ENCODE measurements around the gene RAI1.
"Not testable (repeated sequence)": the region's sequence is repeated elsewhere in the genome, so short reads cannot be mapped to it uniquely, and the experiment has no call there.

RAI1 gene

DNA sequence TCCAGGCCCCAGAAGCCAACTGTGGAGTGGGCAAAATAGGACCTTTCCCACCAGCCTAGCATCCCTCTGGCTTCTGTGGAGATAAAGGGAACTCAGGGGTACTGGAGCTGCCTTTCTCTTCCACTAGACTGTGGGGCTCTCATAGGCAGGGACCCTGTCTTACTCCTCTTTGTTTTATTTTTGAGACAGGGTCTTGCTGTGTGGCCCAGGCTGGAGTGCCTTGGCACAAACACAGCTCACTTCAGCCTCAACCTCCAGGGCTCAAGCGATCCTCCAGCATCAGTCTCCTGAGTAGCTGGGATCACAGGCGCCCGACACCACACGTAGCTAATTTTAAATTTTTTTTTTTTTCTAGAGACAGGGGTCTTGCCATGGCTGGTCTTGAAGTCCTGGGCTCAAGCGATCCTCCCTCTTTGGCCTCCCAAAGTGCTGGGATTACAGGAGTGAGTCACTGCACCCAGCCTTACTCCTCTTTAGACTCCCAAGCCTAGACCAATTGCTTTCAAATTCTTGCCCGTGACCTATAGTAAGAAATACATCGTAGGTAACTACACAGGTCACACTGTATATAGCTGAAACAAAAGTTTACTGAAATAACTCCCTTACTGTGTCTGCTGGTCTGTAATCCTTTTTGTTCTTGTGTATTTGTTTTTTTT is 2.6 kb downstream of the RAI1 start:
- peaks cover 45% of the 10 kb centered on the region for H3K4me1 ChIP-seq
- peak overlapping the region; percentile 91 for H3K27ac ChIP-seq
- peaks cover 22% of the 10 kb centered on the region for H3K79me2 ChIP-seq
- TF ChIP-seq, protein P1, sequence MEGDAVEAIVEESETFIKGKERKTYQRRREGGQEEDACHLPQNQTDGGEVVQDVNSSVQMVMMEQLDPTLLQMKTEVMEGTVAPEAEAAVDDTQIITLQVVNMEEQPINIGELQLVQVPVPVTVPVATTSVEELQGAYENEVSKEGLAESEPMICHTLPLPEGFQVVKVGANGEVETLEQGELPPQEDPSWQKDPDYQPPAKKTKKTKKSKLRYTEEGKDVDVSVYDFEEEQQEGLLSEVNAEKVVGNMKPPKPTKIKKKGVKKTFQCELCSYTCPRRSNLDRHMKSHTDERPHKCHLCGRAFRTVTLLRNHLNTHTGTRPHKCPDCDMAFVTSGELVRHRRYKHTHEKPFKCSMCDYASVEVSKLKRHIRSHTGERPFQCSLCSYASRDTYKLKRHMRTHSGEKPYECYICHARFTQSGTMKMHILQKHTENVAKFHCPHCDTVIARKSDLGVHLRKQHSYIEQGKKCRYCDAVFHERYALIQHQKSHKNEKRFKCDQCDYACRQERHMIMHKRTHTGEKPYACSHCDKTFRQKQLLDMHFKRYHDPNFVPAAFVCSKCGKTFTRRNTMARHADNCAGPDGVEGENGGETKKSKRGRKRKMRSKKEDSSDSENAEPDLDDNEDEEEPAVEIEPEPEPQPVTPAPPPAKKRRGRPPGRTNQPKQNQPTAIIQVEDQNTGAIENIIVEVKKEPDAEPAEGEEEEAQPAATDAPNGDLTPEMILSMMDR (IDR thresholded peaks at IDR 0.05) = no peak
- peak overlapping the region; percentile 96 for H3K4me2 ChIP-seq (ENCODE audit: low read length)
- no peaks in the 10 kb centered on the region for H3K36me3 ChIP-seq (ENCODE audit: control insufficient read depth, insufficient read depth, low read length)
- H3K27me3 ChIP-seq (ENCODE audit: control insufficient read depth, insufficient read depth, low read length) = no peaks in the 10 kb centered on the region
- H2AFZ ChIP-seq = no peak overlapping the region
- H3K9me3 ChIP-seq (ENCODE audit: control insufficient read depth, low read length) = no peaks in the 10 kb centered on the region
- peak overlapping the region; percentile 7 for H3K9ac ChIP-seq
- H3K4me3 ChIP-seq (ENCODE audit: low read depth, low read length) = peak overlapping the region; percentile 79

DNA sequence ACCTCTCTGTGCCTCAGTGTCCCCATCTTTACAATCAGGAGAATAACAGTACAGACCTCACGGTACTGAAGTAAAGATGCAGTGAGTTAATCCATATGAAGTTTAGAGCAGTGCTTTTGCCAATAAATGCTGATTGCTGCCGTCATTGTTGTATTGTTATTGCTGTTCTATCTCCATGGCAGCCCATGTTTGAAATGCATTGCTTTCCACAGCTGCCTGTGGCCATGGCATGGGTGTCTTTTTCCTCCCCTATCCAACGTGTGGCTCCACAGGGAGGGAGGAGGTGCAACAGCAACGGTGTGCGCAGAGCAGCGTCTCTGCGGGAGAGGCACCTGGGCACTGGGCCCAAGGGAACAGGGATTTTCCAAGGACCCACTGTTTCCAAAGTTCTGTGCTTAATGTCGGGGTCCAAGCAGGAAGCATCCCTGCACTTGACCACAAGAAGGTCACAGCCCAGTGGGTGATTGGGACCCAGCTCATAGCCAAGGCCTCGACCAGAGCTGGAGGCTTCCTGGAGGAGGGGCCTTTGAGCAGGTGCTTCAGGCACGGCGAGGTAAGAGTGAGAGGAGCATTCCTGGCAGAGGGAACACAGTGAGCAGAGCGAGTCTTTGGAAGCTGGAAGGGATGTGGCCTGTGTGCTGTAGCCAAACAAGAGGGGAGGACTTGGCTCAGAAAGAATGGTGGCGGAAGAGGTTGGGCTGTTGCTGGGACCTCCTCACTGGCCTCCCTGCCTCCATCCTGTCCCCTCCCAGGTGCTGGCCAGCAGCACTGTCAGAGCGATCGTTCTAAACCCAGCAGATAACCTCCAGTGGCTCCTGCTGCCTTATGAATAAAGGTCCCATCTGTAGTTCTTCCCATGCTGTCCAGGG is 3.9 kb downstream of the RAI1 start:
- TF ChIP-seq, protein P1 (IDR thresholded peaks at IDR 0.05) = no peak
- Histone ChIP-seq H3K27me3 (ENCODE audit: control insufficient read depth, insufficient read depth, low read length) (no peaks in the 10 kb centered on the region), H3K36me3 (ENCODE audit: control insufficient read depth, insufficient read depth, low read length) (no peaks in the 10 kb centered on the region), H3K27ac (peak overlapping the region; percentile 91), H3K4me1 (peaks cover 55% of the 10 kb centered on the region), H2AFZ (no peak overlapping the region), H3K9ac (no peak overlapping the region), H3K9me3 (ENCODE audit: control insufficient read depth, low read length) (no peaks in the 10 kb centered on the region), H3K79me2 (peaks cover 35% of the 10 kb centered on the region), H3K4me3 (ENCODE audit: low read depth, low read length) (no peak overlapping the region), H3K4me2 (ENCODE audit: low read length) (peak overlapping the region; percentile 5)

DNA sequence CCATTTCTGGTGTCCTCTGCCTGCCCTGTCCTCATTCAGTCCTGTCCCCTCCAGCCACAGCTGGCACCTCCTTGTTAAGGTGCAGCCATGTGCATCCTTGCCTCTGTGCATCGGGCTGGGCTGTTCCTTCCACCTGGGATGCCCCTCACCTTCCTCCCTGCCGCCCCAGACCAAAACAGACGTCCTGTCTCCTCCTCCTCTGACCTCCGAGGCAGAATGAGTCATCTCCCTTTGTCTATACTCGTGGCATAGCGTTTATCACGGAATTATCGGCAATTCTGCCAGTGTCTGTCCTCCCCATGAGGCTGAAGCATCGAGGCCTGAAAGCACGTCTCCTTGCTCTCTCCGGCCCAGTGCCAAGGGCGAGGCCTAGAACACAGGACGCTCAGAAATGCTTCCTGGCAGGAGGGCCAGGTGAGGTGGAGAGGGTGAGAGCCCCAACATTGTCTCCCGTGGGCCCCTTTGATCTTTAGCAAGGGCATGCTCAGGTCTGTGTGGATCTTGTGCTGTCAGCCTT is 4.6 kb downstream of the RAI1 start:
- TF ChIP-seq, protein P1 (IDR thresholded peaks at IDR 0.05) = no peak
- no peak overlapping the region for H3K4me2 ChIP-seq (ENCODE audit: low read length)
- H3K79me2 ChIP-seq = peaks cover 41% of the 10 kb centered on the region
- no peaks in the 10 kb centered on the region for H3K27me3 ChIP-seq (ENCODE audit: control insufficient read depth, insufficient read depth, low read length)
- H3K9me3 ChIP-seq (ENCODE audit: control insufficient read depth, low read length) = no peaks in the 10 kb centered on the region
- no peak overlapping the region for H3K9ac ChIP-seq
- no peak overlapping the region for H2AFZ ChIP-seq
- no peak overlapping the region for H3K4me3 ChIP-seq (ENCODE audit: low read depth, low read length)
- no peaks in the 10 kb centered on the region for H3K36me3 ChIP-seq (ENCODE audit: control insufficient read depth, insufficient read depth, low read length)
- H3K4me1 ChIP-seq = peaks cover 62% of the 10 kb centered on the region
- H3K27ac ChIP-seq = peak overlapping the region; percentile 91

DNA sequence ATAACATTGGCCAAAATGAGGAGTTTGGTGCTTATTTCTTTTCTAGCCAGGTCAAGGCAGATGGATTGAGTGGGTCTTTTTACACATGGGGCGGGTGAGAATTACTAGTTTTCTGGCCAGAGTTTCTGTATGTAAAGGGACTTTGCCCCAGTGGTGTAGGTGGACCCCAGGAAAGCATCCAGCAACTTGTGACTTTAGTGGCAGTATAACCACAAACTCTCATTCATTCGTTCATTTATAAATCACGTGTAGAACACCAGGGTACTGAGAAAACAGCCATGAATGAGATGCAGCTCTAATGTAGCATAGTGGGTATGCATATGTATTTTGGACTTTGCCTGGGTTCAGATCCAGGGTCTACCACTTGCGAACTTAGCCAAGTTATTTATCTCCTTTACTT is 8.1 kb downstream of the RAI1 start:
- TF ChIP-seq, protein P1 (IDR thresholded peaks at IDR 0.05) = no peak
- peaks cover 80% of the 10 kb centered on the region for H3K4me1 ChIP-seq
- no peak overlapping the region for H3K4me2 ChIP-seq (ENCODE audit: low read length)
- no peak overlapping the region for H3K9ac ChIP-seq
- no peaks in the 10 kb centered on the region for H3K9me3 ChIP-seq (ENCODE audit: control insufficient read depth, low read length)
- no peaks in the 10 kb centered on the region for H3K36me3 ChIP-seq (ENCODE audit: control insufficient read depth, insufficient read depth, low read length)
- H3K27ac ChIP-seq = no peak overlapping the region
- H2AFZ ChIP-seq = no peak overlapping the region
- peaks cover 41% of the 10 kb centered on the region for H3K79me2 ChIP-seq
- no peak overlapping the region for H3K4me3 ChIP-seq (ENCODE audit: low read depth, low read length)
- H3K27me3 ChIP-seq (ENCODE audit: control insufficient read depth, insufficient read depth, low read length) = no peaks in the 10 kb centered on the region

DNA sequence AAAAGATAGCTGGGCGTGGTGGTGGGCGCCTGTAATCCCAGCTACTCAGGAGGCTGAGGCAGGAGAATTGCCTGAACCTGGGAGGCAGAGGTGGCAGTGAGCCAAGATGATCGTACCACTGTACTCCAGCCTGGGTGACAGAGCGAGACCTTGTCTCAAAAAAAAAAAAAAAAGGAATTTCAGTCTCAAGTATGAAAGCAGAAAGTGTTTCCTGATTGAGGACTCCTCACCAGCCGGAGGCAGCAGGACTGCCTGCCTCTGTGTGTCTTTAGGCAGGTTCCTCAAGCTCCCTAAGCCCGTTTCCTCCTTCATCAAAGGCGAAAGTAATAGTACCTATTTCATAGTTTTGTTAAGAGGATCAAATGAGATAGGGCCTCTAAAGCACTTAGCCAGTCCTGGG is 9.0 kb downstream of the RAI1 start:
- Histone ChIP-seq H3K4me1 (peaks cover 74% of the 10 kb centered on the region), H3K79me2 (peaks cover 41% of the 10 kb centered on the region)
- not testable (repeated sequence) for H3K9me3 ChIP-seq (ENCODE audit: control insufficient read depth, low read length); H3K36me3 ChIP-seq (ENCODE audit: control insufficient read depth, insufficient read depth, low read length); H3K9ac ChIP-seq; H3K27me3 ChIP-seq (ENCODE audit: control insufficient read depth, insufficient read depth, low read length); H2AFZ ChIP-seq; H3K4me3 ChIP-seq (ENCODE audit: low read depth, low read length); H3K27ac ChIP-seq; H3K4me2 ChIP-seq (ENCODE audit: low read length)
